ENCODE measurements around the gene MSMP. TPM values are rescaled to one million over a fixed set of nuclear protein-coding genes. Genes with fewer than 3 reads are reported as not detected.

The MSMP gene
- total and polyA plus RNA-seq, 4 donors: 2.0 TPM; not detected in 2

DNA sequence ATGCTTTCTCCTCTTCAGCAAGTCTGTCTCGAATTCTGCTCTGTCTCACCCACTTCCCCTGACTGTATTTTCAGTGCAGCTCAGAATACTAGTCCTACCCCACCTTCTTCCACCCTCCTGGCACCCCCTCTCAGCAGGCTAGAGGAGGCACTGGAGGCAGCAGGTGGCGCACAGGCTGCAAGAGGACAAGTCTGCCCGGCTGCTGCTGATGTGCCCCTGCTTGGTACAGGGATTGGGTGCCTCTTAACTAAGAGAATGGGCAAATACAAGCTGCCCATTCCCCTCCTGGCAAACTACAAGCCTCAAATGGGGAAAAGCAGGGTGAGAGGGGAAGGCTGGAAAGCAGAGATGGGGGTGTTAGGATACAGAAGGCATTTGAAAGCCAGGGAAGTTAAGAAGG, 27.1 kb downstream of the MSMP start:
- H3K4me3 ChIP-seq (ENCODE audit: low read length in 2 of 2): peak overlapping the region in 1 of 2 donors; percentile 18
- 0 to 2% methylated on average over 3 of the region's 3 CpGs for WGBS, 2 donors
- H3K9me3 ChIP-seq (ENCODE audit: control insufficient read depth, low read length): no peaks in the 10 kb centered on the region
- DNase-seq: peak; percentile 81 to 88
- H3K36me3 ChIP-seq (ENCODE audit: control insufficient read depth in 1 of 2, insufficient read depth in 2 of 2, low read length in 1 of 2): peaks cover 10 to 12% of the 10 kb centered on the region in 2 donors
- intact Hi-C loops (cut with DNase I): loop anchor here in 1 of 2 donors (2.0 kb wide), 1 partner anchor 28 kb away; no protein-coding TSS in a partner anchor
- peaks cover 0 to 2% of the 10 kb centered on the region in 2 donors for H3K4me1 ChIP-seq (ENCODE audit: control insufficient read depth in 1 of 2, insufficient read depth in 2 of 2, low read length in 2 of 2)
- no peaks in the 10 kb centered on the region for H3K27me3 ChIP-seq (ENCODE audit: control insufficient read depth in 1 of 2, insufficient read depth in 2 of 2, low read length in 1 of 2)
- ATAC-seq (ENCODE audit: low FRiP score): peak; percentile 60
- H3K27ac ChIP-seq (ENCODE audit: low read depth in 1 of 2, low read length in 2 of 2): peak overlapping the region; percentile 77 to 92

DNA sequence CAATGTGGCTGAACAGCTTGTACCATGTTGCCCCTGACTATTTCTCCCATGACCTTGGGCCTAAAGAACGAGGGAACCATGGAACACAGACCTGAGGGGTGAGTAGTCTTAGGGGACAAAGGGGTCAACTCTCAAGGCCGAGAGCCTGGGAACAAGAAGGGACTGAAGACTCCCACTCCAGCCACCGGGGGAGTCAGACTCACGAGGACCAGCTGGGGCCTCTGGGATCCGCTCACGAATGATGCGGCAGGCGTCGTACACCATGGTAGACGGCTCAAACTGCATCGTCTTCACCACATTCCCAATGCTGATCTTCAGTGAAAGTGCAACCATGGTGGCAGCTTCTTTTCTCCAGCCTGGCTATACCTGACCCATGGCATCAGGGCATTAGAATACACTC, 28.7 kb downstream of the MSMP start:
- no peaks in the 10 kb centered on the region for H3K9me3 ChIP-seq (ENCODE audit: control insufficient read depth, low read length)
- peaks cover 0 to 2% of the 10 kb centered on the region in 2 donors for H3K4me1 ChIP-seq (ENCODE audit: control insufficient read depth in 1 of 2, insufficient read depth in 2 of 2, low read length in 2 of 2)
- H3K36me3 ChIP-seq (ENCODE audit: control insufficient read depth in 1 of 2, insufficient read depth in 2 of 2, low read length in 1 of 2): peaks cover 14 to 21% of the 10 kb centered on the region in 2 donors
- no peak overlapping the region for H3K27ac ChIP-seq (ENCODE audit: low read depth in 1 of 2, low read length in 2 of 2)
- DNase-seq: peak in 1 of 2 donors; percentile 42
- intact Hi-C loops (cut with DNase I): no loop called here
- no peak for ATAC-seq (ENCODE audit: low FRiP score)
- H3K4me3 ChIP-seq (ENCODE audit: low read length in 2 of 2): no peak overlapping the region
- H3K27me3 ChIP-seq (ENCODE audit: control insufficient read depth in 1 of 2, insufficient read depth in 2 of 2, low read length in 1 of 2): no peaks in the 10 kb centered on the region
- WGBS, 2 donors: 89 to 91% methylated on average over 11 of the region's 11 CpGs

DNA sequence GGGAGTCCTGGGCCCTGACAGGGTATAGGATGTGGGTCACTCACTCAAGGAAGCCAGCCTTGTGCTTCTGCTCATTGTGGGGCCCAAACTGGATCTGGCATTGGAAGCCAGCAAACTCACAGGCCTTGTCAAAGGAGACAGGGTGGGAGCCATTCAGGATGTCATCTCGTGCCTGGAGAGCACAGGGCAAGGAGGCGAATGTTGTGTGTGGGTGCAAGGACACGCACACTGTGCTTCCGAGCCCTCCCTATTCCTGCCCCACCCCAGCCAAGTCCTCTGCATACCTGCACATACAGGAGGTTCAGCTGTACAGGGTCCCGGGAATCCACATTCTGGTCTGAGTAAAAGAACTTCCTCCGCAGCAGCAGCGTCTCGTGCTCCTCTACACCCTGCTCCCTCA, 30.2 kb downstream of the MSMP start:
- no peak for ATAC-seq (ENCODE audit: low FRiP score)
- Histone ChIP-seq H3K4me1 (ENCODE audit: control insufficient read depth in 1 of 2, insufficient read depth in 2 of 2, low read length in 2 of 2) (peaks cover 0 to 2% of the 10 kb centered on the region in 2 donors), H3K4me3 (ENCODE audit: low read length in 2 of 2) (no peak overlapping the region), H3K27me3 (ENCODE audit: control insufficient read depth in 1 of 2, insufficient read depth in 2 of 2, low read length in 1 of 2) (no peaks in the 10 kb centered on the region), H3K36me3 (ENCODE audit: control insufficient read depth in 1 of 2, insufficient read depth in 2 of 2, low read length in 1 of 2) (peaks cover 18 to 34% of the 10 kb centered on the region in 2 donors), H3K27ac (ENCODE audit: low read depth in 1 of 2, low read length in 2 of 2) (no peak overlapping the region), H3K9me3 (ENCODE audit: control insufficient read depth, low read length) (no peaks in the 10 kb centered on the region)
- 85 to 88% methylated on average over 8 of the region's 8 CpGs for WGBS, 2 donors
- DNase-seq: peak in 1 of 2 donors; percentile 38
- intact Hi-C loops (cut with DNase I): no loop called here

DNA sequence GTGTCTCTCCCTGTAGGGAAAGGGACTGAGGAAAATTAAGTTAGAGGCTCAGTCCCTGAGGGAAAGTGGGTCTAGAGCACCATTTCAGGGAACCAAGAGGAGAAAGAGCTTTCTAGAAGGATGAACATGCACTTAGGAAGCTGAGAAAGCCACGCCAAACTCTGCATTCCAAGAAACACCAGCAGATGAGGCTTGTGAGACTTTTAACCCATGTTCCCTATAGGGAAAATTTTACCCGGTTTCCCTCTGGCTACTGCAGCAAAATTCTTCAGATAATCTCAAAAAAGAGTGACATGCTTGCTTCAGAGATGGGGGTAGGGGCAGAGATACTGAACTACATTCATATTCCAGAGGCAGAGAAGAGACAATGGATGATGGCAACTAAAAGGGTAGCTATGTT, 30.6 kb downstream of the MSMP start:
- Histone ChIP-seq H3K4me1 (ENCODE audit: control insufficient read depth in 1 of 2, insufficient read depth in 2 of 2, low read length in 2 of 2) (peaks cover 0 to 2% of the 10 kb centered on the region in 2 donors), H3K4me3 (ENCODE audit: low read length in 2 of 2) (no peak overlapping the region), H3K27ac (ENCODE audit: low read depth in 1 of 2, low read length in 2 of 2) (no peak overlapping the region), H3K27me3 (ENCODE audit: control insufficient read depth in 1 of 2, insufficient read depth in 2 of 2, low read length in 1 of 2) (no peaks in the 10 kb centered on the region), H3K9me3 (ENCODE audit: control insufficient read depth, low read length) (no peaks in the 10 kb centered on the region), H3K36me3 (ENCODE audit: control insufficient read depth in 1 of 2, insufficient read depth in 2 of 2, low read length in 1 of 2) (peaks cover 18 to 37% of the 10 kb centered on the region in 2 donors)
- intact Hi-C loops (cut with DNase I): no loop called here
- DNase-seq (no peak), ATAC-seq (ENCODE audit: low FRiP score) (no peak)
- 71 to 79% methylated on average over 2 of the region's 2 CpGs for WGBS, 2 donors

- Histone ChIP-seq H3K4me1 (ENCODE audit: control insufficient read depth in 1 of 2, insufficient read depth in 2 of 2, low read length in 2 of 2) (no peaks in the 10 kb centered on the region), H3K36me3 (ENCODE audit: control insufficient read depth in 1 of 2, insufficient read depth in 2 of 2, low read length in 1 of 2) (peaks cover 26 to 51% of the 10 kb centered on the region in 2 donors), H3K27ac (ENCODE audit: low read depth in 1 of 2, low read length in 2 of 2) (no peak overlapping the region), H3K27me3 (ENCODE audit: control insufficient read depth in 1 of 2, insufficient read depth in 2 of 2, low read length in 1 of 2) (no peaks in the 10 kb centered on the region), H3K4me3 (ENCODE audit: low read length in 2 of 2) (no peak overlapping the region), H3K9me3 (ENCODE audit: control insufficient read depth, low read length) (no peaks in the 10 kb centered on the region)
- WGBS, 2 donors: 86 to 88% methylated on average over 4 of the region's 4 CpGs
- ATAC-seq (ENCODE audit: low FRiP score) (no peak), DNase-seq (peak in 1 of 2 donors; percentile 22)
- intact Hi-C loops (cut with DNase I): loop anchor here in 1 of 2 donors (2.0 kb wide), 1 partner anchor 21 kb away; no protein-coding TSS in a partner anchor
Observed at GRCh38 chr9:35719546-35719945, 34.5 kb downstream of the MSMP start.

- no peak overlapping the region for H3K4me3 ChIP-seq (ENCODE audit: low read length in 2 of 2)
- peaks cover 21 to 55% of the 10 kb centered on the region in 2 donors for H3K36me3 ChIP-seq (ENCODE audit: control insufficient read depth in 1 of 2, insufficient read depth in 2 of 2, low read length in 1 of 2)
- intact Hi-C loops (cut with DNase I): loop anchor here in 1 of 2 donors (2.0 kb wide), 1 partner anchor 20 kb away; no protein-coding TSS in a partner anchor
- no peak overlapping the region for H3K27ac ChIP-seq (ENCODE audit: low read depth in 1 of 2, low read length in 2 of 2)
- no peaks in the 10 kb centered on the region for H3K9me3 ChIP-seq (ENCODE audit: control insufficient read depth, low read length)
- WGBS, 2 donors: 78 to 80% methylated on average over 15 of the region's 15 CpGs
- DNase-seq: peak in 1 of 2 donors; percentile 24
- no peaks in the 10 kb centered on the region for H3K4me1 ChIP-seq (ENCODE audit: control insufficient read depth in 1 of 2, insufficient read depth in 2 of 2, low read length in 2 of 2)
- ATAC-seq (ENCODE audit: low FRiP score): no peak
- no peaks in the 10 kb centered on the region for H3K27me3 ChIP-seq (ENCODE audit: control insufficient read depth in 1 of 2, insufficient read depth in 2 of 2, low read length in 1 of 2)
Observed at GRCh38 chr9:35718721-35719511, 35.2 kb downstream of the MSMP start.

GRCh38 chr9:35717132-35717870, 36.8 kb downstream of the MSMP start:
- H3K27ac ChIP-seq (ENCODE audit: low read depth in 1 of 2, low read length in 2 of 2): no peak overlapping the region

GRCh38 chr9:35716230-35716629, 37.8 kb downstream of the MSMP start:
- WGBS, 2 donors: 42 to 47% methylated on average over 4 of the region's 4 CpGs
- Histone ChIP-seq H3K9me3 (ENCODE audit: control insufficient read depth, low read length) (no peaks in the 10 kb centered on the region), H3K4me1 (ENCODE audit: control insufficient read depth in 1 of 2, insufficient read depth in 2 of 2, low read length in 2 of 2) (no peaks in the 10 kb centered on the region), H3K27me3 (ENCODE audit: control insufficient read depth in 1 of 2, insufficient read depth in 2 of 2, low read length in 1 of 2) (no peaks in the 10 kb centered on the region), H3K36me3 (ENCODE audit: control insufficient read depth in 1 of 2, insufficient read depth in 2 of 2, low read length in 1 of 2) (peaks cover 21 to 60% of the 10 kb centered on the region in 2 donors), H3K4me3 (ENCODE audit: low read length in 2 of 2) (no peak overlapping the region), H3K27ac (ENCODE audit: low read depth in 1 of 2, low read length in 2 of 2) (peak overlapping the region in 1 of 2 donors; percentile 22)
- DNase-seq (peak; percentile 45 to 67), ATAC-seq (ENCODE audit: low FRiP score) (peak; percentile 42)
- intact Hi-C loops (cut with DNase I): no loop called here

More at GRCh38 chr9:35717132-35717870, 36.8 kb downstream of the MSMP start:
- DNase-seq: peak; percentile 33 to 47
- H3K27me3 ChIP-seq (ENCODE audit: control insufficient read depth in 1 of 2, insufficient read depth in 2 of 2, low read length in 1 of 2): no peaks in the 10 kb centered on the region
- intact Hi-C loops (cut with DNase I): no loop called here
- no peak overlapping the region for H3K4me3 ChIP-seq (ENCODE audit: low read length in 2 of 2)
- peaks cover 21 to 59% of the 10 kb centered on the region in 2 donors for H3K36me3 ChIP-seq (ENCODE audit: control insufficient read depth in 1 of 2, insufficient read depth in 2 of 2, low read length in 1 of 2)
- WGBS, 2 donors: 75 to 78% methylated on average over 14 of the region's 14 CpGs
- H3K9me3 ChIP-seq (ENCODE audit: control insufficient read depth, low read length): no peaks in the 10 kb centered on the region
- ATAC-seq (ENCODE audit: low FRiP score): no peak
- H3K4me1 ChIP-seq (ENCODE audit: control insufficient read depth in 1 of 2, insufficient read depth in 2 of 2, low read length in 2 of 2): no peaks in the 10 kb centered on the region

All from aorta (tissue), 5 donors.